HG03103 (cell line): ENCODE data around the gene MTA1.

ENCODE experiments used
- ATAC-seq: cut with Tn5 transposase; IDR thresholded peaks from one replicate; pipeline ENCODE4 v1.9.1; 2021; ENCODE audit warnings: low read depth; ENCODE audit not compliant: unreplicated experiment

Gene MTA1

DNA sequence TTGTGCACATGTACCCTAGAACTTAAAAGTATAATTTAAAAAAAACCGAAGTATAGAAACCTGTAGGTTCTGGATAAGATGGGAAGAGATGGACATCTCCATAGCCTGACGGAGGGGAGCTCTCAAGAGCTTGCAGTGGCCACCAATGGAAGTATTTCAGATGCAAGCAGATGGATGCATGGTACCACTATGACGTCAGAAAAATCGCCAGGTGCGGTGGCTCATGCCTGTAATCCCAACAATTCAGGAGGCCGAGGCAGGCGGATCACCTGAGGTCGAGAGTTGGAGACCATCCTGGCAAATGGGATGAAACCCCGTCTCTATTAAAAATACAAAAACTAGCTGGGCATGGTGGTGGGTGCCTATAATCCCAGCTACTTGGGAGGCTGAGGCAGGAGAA lies 17.9 kb upstream of the MTA1 start:
- ATAC-seq: no peak

DNA sequence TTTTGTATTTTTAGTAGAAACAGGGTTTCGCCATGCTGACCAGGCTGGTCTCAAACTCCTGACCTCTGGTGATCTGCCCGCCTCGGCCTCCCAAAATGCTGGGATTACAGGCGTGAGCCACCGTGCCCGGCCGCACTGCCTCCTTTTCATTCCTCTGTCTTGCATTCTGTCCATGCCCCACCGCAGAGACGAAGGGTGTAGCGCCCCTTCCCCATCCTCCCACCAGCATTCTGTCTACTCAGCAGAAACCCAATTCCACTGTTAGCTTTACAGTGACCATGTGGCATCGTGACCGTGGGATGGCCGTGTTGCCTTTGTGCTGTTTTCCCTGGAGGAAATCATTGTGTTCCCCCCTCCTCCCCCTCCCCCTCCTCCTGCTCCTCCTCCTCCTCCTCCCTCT lies 11.0 kb upstream of the MTA1 start:
- ATAC-seq: no peak

DNA sequence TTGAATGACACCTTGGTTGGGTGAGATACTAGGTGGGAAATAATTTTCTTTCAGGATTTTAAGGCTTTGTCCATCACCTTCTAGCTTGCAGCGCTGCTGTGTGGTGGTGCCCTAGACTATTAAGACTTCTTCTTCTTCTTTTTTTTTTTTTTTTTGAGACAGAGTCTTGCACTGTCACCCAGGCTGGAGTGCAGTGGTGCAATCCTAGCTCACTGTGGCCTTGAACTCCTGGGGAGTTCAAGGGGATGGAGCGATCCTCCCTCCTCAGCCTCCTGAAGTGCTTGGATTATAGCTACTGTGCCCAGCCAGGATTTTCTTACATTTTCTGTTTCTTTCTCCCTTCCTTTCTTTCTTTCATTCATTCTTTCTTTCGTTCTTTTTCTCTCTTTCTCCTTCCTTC lies 10.3 kb upstream of the MTA1 start:
- ATAC-seq: no peak

DNA sequence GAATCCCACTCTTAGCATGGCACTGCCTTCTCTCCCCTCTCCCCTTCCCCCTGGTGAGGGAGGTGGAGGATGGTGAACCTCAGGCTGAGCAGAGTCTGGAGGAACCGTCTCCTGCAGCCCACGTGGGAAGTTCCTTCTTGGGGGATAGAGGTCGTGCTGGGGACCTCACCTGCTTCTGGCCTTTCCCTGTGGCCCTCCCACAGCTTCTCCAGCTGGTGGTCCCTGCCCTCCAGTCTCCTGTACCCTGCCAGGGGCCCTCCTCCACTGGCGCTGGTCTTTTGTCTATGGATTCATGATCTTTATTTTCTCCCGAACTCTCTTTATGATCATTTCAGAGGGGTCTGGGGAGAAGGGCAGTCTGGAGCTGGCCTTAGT lies 9.0 kb upstream of the MTA1 start:
- ATAC-seq: no peak

DNA sequence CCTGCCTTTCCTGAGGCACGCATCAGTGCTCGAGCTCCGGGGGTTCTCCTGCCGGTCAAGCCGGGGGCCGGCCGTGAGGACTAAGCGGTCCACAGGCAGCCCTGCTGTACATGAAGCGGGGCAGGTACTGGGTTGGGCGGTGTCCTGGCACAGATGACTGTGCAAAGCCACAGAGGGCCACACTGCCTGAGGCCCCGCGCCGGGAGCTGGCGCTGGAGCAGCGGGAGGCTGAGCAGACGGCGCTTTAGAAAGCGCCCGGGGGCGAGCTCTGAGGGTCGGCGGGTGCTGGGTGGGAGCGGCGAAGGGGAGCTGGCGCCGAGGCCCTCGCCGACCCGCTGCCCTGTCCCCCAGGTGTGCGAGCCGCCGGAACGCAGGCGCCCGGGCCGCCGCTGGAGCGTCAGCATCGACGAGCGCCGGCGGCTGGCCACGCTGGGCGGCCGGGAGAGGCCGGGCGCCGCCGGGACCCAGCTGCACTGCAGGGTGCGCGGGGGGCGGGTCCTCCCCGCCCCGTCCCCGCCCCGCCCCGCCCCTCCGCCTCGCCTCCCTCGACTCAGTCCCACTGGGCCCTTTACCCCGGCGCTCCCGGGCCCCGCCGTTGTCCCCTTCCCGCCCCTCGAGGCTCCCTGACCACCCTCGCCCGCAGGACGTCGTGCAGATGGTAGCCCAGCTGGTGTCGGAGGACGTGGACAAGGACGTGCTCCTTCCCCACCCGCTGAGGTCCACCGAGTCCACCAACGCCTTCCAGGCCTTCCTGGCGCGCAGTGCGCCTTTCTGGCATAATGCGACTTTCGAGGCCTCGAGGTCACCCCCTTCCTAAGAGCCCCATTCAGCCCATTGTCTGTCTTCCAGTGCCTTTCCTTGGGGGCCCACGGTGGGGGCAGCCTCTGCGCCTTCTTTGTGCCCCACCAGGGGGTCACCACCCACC lies 8.3 kb upstream of the MTA1 start:
- no peak for ATAC-seq

DNA sequence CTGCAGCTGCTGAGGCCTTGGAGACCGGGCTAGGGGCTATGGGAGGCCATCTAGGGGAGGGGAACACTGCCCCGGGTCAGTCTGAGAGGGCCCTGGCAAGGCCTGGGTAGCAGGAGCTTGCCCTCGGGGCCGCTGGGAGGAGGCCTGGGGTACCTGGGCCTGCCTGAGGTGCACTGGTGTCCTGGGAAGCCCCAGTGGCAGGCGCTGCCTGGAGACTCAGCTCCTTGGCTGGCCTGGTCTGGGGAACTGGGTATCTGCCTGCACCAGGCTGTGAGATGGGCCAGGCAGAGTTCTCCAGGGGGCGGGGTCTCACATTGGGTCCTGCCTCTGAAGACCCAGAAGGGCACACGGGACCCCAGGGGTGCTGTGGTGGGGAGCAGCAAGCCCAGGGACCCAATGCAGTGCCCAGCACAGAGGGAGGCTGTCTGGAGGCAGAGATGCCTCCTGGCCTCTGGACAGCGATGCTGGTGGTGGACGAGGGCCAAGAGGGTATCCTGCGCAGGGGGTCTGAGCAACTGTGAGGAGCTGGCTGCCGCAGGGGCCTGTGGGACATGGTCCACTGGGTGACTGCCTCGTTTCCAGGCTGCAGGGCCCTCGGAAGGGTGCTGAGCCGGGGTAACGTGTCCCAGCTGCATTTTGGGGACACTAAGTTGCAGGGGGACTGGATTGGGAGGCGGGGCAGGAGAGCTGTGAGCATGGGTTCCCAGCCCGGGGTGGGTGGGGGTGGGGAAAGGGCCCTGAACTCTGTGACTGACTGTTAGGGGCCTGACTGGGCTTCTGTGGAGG lies 7.4 kb upstream of the MTA1 start:
- no peak for ATAC-seq

DNA sequence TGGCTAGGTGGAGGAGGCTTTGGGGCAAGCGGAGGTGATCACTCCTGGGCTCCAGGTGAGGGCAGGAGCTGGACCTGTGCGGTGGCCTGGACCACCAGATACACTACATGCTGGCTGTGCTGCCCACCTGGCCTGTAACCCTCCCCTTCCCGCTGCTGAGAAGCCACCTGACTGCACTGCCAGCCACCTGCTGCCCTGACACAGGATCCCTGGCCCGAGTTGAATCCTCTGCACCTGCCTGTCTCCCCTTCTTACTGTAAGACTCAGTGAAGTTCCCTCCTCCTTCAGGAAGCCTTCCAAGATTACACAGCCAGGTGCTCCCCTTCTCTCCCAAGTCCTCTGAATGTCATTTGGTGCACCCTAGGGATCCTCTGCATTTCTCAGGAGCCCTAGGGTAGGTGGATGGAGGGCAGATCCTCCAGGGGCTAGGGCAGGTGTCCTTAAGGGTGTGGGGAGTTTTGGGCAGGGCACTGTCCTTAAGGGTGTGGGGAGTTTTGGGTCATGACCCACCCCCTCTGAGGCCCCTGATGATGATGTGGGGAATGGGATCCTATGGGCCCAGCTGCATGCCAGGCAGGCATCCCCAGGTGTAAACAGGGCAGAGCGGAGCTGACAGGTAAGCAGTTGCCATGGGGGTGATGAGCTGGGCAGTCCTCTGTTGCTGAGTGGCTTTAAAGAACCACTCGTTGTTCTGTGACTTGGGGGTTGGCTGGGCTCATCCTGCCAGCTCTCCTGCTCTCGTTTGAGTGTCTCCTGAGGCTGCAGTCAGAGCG lies 6.7 kb upstream of the MTA1 start:
- no peak for ATAC-seq

DNA sequence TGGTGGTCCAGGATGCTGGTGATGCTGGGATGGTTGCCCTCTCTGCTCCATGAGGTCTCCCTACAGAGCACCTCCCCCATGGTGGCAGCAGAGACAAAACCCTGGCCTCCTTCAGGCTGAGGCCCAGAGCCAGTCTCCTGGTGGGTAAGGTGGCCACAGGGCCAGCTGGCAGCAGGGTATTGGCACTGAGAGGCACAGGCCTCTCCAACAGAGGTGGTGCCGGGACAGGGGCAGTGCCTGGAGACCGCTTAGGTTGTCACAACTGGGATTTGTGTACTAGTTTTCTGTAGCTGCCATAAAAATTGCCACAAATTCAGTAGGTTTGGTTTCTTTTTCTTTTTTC lies 6.1 kb upstream of the MTA1 start:
- ATAC-seq: no peak

DNA sequence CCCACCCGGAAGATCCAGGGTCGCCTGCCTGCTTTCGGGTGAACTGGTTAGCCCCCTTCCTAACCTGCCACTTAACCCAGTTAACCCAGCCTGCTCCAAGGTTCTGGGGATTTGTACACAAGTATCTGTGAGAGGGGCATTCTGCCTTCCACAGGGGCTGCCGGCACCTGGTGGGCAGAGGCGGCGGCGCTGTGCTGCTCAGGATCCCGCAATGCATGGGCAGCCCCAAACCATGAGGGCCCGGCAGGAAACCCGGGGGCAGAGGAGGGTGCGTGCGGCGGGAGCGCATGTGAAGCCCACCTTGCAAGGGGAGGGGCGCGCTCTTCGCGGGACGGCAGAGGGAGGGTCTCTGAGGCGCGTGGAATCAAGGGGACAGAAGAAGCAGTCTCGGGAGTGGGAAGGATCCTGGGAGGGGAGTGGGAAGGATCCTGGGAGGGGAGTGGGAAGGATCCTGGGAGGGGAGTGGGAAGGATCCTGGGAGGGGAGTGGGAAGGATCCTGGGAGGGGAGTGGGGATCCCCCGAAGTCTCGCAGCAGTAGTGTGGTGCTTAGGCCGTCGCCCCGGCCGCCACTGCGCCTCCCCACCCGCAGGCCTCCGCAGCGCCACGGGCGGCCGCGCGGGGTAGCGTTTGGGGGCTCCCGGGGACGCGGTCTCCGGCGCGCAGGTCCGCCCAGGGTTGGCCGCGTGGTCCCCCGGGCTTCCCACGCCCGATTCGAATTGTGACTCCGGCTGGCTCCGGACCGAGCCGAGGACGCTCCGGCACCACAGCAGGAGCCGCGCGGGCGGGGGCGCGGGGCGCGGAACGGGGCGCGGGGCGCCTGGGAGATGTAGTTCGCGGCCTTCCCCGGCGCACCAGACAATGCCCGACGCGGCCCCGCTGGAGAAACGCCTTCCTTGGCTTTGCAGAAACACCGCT lies 4.9 kb upstream of the MTA1 start:
- no peak for ATAC-seq

DNA sequence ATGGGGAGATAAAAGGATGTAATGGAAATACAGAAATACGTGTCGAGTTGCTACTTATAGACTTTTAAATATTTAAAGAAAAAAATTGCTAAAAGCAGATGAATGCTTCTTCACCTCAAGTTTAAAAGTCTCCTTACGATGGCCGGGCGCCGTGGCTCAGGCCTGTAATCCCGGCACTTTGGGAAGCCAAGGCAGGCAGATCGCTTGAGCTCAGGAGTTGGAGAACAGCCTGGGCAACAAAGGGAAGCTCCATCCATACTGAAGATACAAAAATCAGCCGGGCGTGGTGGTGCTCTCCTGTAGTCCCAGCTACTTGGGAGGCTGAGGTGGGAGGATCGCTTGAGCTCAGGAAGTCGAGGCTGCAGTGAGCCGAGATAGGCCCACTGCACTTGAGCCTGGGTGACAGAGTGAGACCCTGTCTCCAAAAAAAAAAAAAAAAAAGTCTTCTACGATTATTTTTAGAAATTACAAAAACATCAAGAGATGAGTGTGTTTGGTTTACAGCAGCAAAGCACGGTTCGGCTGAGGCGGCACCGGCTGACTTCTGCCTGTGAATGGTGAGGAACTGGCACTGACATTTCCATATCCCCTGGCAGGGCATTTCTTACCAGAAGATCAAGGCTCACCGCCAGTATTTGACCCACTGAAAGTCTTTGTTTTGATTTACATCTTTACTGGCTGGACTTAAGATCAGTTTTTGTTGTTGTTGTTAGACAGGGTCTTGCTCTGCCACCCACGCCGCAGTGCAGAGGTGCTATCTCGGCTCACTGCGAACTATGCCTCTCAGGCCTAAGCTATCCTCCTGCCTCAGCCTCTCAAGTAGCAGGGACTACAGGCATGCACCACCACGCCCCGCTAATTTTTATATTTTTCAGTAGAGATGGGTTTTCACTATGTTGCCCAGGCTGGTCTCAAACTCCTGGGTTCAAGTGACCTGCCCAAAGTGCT lies 3.9 kb upstream of the MTA1 start:
- no peak for ATAC-seq

DNA sequence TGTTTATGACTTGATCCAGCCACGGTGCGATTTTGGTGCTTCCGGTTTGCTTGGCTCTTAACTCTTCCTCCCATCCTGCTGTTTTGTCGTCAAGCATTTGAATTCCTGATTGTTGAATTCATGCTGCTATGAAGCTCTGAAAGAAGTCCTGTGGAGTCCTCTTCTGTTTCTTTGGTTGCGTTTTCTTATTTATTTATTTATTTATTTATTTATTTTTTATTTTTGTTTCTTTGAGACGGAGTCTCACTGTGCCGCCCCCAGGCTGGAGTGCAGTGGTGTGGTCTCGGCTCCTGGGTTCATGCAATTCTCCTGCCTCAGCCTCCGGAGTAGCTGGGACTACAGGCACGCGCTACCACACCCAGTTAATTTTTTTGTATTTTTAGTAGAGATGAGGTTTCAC lies 3.0 kb upstream of the MTA1 start:
- no peak for ATAC-seq

DNA sequence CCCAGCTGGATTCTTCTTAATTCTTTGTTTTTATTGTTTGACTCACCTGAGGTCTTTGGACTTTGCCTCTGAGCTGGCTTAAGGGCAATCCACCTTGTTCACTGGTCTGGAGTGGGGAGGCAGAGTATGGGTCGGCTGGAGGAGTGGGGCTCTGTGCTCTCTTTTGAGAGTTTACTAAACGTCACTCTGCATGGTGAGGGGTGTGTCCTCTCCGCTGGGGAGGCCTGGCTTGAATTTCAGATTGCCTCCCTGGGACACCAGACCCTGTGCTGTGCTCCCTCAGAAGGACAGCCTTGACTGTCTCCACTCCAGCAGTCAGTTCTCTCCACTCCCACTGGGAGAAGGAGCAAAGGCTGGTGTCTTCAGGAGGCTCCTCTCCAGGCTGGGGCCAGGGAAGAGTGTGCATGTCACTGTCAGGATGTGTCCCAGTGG lies 1.9 kb upstream of the MTA1 start:
- ATAC-seq: no peak

DNA sequence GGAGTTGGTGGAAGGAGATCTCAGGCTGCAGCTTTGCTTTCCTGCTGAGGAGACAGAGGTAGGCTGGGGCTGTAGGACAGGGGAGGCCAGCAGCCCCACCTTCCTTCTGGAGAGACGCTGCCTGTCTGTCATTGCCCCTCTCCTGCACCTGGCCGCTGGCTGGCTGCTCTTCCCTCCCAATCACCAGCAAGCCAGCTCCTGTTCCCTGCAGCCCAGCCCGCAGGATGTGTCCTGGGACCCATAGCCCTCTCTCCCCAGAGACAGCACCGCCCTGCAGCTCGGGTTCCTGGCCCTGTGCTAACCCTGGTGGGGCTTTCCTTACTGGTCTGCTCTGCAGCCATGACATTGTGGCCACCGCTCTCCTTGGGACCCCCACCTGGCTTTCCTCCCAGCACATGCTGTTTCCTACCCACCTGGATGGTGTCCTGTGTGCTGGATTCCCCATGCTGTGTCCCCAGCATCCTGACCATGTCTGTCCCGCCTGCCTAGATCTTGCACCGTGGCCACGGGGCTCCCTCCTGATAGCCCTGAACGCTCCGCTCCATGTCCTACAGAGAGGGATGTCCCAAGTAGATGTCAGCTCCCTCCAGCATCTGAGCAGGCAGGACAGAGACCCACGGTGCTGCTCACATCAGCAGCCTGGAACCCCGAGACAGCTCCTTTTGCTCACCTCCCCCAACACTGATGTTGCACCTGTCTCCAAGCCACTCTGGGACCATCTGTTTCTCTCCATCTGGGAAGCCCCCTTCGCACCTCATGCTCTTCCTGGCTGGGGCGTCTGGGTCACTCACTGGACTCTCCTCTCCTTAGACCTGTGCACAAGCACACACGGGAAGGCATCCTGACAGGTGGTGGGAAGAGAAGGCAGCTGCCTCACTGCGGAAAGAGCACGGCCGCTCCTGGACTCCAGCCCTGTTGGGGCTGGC lies 1.1 kb upstream of the MTA1 start:
- no peak for ATAC-seq

DNA sequence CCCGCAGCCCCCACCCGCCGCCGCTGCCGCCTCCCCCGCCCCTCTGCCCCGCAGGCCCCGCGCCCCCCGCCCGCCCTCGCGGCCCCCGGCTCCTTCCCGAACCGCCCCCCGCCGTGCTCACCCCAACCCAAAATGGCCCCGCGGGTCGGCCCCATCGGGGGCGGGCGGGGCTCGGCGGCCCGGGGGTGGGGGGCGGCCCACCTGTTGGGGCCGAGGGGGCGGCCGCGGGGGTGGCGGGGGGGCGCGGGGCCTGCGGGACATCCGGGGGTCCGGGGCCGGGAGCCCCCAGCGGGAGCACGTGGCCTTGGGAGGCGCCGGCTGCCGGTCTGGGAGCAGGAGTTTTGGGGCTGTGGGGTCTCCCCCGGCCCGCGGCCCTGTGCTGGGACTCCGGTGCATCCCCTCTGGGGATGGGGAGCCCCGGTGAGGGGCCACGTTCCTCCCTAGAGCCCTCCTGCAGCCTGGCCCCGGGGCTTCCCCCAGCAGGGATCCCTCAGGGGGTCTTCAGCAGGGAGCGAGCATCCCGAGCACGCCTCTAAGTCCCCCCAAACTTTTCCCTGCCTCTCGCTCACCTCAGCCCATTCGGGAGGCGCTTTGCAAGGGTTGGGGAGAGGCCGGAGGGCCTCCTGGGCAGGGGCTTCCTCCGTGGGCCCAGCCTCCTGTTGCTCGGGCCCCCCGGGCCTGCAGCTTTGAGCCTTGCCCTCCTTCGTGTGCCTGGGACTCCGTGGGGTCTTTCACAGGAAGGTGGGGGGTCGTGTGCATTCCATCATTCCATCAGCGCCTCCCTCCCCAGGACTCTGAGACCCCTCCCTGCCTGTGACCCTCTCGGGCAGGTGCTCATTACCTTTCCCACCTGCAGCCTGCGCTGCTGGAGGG lies 710 bp downstream of the MTA1 start:
- ATAC-seq: no peak

DNA sequence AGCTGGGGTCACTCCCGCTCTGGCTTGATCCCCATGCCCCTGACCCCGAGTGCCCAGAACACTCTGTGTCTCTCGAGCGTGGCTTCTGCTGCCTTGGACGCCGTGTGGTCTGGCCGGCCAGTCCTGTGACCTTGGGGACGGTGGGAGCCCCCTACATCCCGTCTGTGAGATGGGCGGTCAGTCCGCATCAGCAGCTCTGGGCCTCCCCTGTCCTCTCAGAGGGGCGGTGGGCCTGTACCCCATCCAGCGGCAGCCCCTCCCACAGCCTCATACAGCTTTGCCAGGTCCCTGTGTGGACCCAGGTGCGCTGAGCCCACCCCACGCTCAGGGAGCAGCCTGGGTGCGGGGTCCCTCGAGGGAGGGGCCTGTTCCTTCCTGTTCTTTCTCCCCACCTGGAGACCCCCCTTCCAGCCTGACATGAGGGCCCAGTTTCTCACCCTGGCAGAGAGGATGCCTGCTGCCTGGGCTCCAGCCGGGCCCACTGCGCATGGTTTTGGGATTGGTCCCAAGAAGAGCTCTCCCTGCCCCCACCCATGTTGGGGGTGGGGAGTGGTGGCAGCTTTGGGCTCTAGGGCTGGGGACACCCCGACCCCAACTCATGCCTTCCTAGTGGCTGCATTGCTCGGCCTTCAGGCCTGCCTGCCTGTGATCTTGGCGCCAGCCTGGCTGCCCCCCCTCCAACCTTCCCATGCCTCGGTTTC lies 1.5 kb downstream of the MTA1 start:
- ATAC-seq: no peak
